Measurements from ENCODE around the gene NPSR1. TPM values are rescaled to one million over a fixed set of nuclear protein-coding genes. Genes with fewer than 3 reads are reported as not detected.

The NPSR1 gene
- total and polyA plus RNA-seq, 2 experiments from 2014 or later, result not detected

DNA sequence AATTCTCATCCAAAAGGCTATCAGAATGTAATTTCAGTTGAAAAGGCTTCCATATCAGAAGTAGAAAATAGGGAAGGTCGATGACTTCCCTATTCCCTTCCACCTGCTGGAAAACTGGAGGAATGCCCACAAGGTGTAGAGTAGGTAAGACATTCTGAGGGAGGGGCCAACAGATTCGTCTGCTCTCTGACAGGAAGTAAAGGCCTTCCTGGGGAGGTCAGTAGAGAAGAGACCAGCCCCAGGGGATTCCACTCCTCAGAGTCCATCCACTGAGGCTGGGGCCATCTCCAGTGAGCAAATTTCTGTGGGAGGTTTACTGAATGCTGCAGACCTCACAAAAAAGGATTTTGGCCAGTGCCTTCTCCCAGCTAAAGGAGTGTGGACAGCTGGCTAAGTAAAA lies 19.5 kb downstream of the NPSR1 start:
- no peaks in the 10 kb centered on the region for H3K4me1 ChIP-seq (ENCODE audit: insufficient read depth)
- H3K4me2 ChIP-seq, result no peak overlapping the region
- no peaks in the 10 kb centered on the region for H3K79me2 ChIP-seq
- no peaks in the 10 kb centered on the region for H3K9me3 ChIP-seq (ENCODE audit: low read depth)
- no peaks in the 10 kb centered on the region for H4K20me1 ChIP-seq (ENCODE audit: insufficient read depth, poor library complexity, severe bottlenecking)
- H3K9me2 ChIP-seq (replicated peaks; ENCODE audit: insufficient read depth), result no peaks in the 10 kb centered on the region
- H3K36me3 ChIP-seq (replicated peaks; ENCODE audit: insufficient read depth, low read depth), result no peaks in the 10 kb centered on the region
- no peak overlapping the region for H2AFZ ChIP-seq
- 71% methylated on average over 2 of the region's 2 CpGs for WGBS (ENCODE audit: low lambda C conversion rate, missing lambda C conversion rate)
- no peak overlapping the region for H3K27ac ChIP-seq
- H3K27me3 ChIP-seq, result no peaks in the 10 kb centered on the region
- no peak for DNase-seq (ENCODE audit: low spot score)
- no peak overlapping the region for H3K4me3 ChIP-seq
- TF ChIP-seq EZH2phosphoT487 (IDR thresholded peaks at IDR 0.05; ENCODE audit: low read depth, severe bottlenecking, unreplicated experiment) (no peak), EZH2 (IDR thresholded peaks at IDR 0.05; ENCODE audit: borderline replicate concordance) (no peak)
- TF ChIP-seq, protein P1, sequence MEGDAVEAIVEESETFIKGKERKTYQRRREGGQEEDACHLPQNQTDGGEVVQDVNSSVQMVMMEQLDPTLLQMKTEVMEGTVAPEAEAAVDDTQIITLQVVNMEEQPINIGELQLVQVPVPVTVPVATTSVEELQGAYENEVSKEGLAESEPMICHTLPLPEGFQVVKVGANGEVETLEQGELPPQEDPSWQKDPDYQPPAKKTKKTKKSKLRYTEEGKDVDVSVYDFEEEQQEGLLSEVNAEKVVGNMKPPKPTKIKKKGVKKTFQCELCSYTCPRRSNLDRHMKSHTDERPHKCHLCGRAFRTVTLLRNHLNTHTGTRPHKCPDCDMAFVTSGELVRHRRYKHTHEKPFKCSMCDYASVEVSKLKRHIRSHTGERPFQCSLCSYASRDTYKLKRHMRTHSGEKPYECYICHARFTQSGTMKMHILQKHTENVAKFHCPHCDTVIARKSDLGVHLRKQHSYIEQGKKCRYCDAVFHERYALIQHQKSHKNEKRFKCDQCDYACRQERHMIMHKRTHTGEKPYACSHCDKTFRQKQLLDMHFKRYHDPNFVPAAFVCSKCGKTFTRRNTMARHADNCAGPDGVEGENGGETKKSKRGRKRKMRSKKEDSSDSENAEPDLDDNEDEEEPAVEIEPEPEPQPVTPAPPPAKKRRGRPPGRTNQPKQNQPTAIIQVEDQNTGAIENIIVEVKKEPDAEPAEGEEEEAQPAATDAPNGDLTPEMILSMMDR (IDR thresholded peaks at IDR 0.05; ENCODE audit: poor library complexity), result no peak

DNA sequence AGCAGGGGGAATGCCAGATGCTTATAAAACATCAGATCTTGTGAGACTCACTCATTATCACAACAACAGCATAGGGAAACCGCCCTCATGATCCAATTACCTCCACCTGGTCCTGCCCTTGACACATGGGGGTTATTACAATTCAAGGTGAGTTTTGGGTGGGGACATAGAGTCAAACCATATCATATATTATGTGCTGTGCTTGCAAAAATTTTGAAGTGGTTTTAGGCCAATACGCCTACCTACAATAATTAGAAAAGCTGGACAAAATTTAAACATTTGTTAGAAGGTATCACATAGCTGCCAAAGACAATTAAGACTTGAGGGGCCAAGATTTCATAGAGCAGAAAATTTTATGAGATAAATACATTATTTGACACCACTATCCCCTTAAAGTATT lies 29.5 kb downstream of the NPSR1 start:
- Histone ChIP-seq H3K9me3 (ENCODE audit: low read depth) (no peaks in the 10 kb centered on the region), H3K4me1 (ENCODE audit: insufficient read depth) (no peaks in the 10 kb centered on the region), H4K20me1 (ENCODE audit: insufficient read depth, poor library complexity, severe bottlenecking) (no peaks in the 10 kb centered on the region), H3K79me2 (no peaks in the 10 kb centered on the region), H3K4me2 (no peak overlapping the region), H3K4me3 (no peak overlapping the region), H3K27me3 (no peaks in the 10 kb centered on the region), H3K9me2 (replicated peaks; ENCODE audit: insufficient read depth) (no peaks in the 10 kb centered on the region), H3K27ac (no peak overlapping the region), H2AFZ (no peak overlapping the region), H3K36me3 (replicated peaks; ENCODE audit: insufficient read depth, low read depth) (no peaks in the 10 kb centered on the region)
- TF ChIP-seq, protein P1 (IDR thresholded peaks at IDR 0.05; ENCODE audit: poor library complexity), result no peak
- TF ChIP-seq EZH2 (IDR thresholded peaks at IDR 0.05; ENCODE audit: borderline replicate concordance) (no peak), EZH2phosphoT487 (IDR thresholded peaks at IDR 0.05; ENCODE audit: low read depth, severe bottlenecking, unreplicated experiment) (no peak)
- DNase-seq (ENCODE audit: low spot score), result no peak
- WGBS (ENCODE audit: low lambda C conversion rate, missing lambda C conversion rate), result 82% methylated on average over 2 of the region's 2 CpGs

DNA sequence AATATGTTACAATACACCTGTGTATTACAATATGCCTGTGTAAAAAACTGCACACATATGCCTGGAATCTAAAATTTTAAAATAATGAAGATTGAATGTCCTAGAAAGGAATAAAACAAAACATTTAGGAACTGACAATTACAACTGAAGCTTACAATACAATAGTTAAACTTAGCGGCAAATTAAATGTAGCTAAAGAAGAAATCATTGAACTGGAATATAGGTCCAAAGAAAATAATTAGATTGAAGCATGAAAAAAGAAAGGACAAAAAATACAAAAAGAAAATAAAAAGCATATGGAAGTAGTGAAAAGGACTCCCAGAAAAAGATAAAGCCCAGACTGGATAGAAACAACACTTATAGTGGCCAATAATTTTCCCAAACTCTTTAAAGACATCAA lies 38.4 kb downstream of the NPSR1 start:
- H3K79me2 ChIP-seq, result no peaks in the 10 kb centered on the region
- H3K27ac ChIP-seq, result no peak overlapping the region
- no peak overlapping the region for H2AFZ ChIP-seq
- no peaks in the 10 kb centered on the region for H3K9me2 ChIP-seq (replicated peaks; ENCODE audit: insufficient read depth)
- DNase-seq (ENCODE audit: low spot score), result no peak
- H3K4me1 ChIP-seq (ENCODE audit: insufficient read depth), result no peaks in the 10 kb centered on the region
- no peaks in the 10 kb centered on the region for H3K27me3 ChIP-seq
- H3K36me3 ChIP-seq (replicated peaks; ENCODE audit: insufficient read depth, low read depth), result no peaks in the 10 kb centered on the region
- H3K4me2 ChIP-seq, result no peak overlapping the region
- no peak overlapping the region for H3K4me3 ChIP-seq
- H4K20me1 ChIP-seq (ENCODE audit: insufficient read depth, poor library complexity, severe bottlenecking), result no peaks in the 10 kb centered on the region
- TF ChIP-seq, protein P1 (IDR thresholded peaks at IDR 0.05; ENCODE audit: poor library complexity), result no peak
- TF ChIP-seq EZH2phosphoT487 (IDR thresholded peaks at IDR 0.05; ENCODE audit: low read depth, severe bottlenecking, unreplicated experiment), result no peak
- no peak for TF ChIP-seq EZH2 (IDR thresholded peaks at IDR 0.05; ENCODE audit: borderline replicate concordance)
- WGBS (ENCODE audit: low lambda C conversion rate, missing lambda C conversion rate), result 56% methylated on average over 1 of the region's 1 CpG
- H3K9me3 ChIP-seq (ENCODE audit: low read depth), result peaks cover 4% of the 10 kb centered on the region

DNA sequence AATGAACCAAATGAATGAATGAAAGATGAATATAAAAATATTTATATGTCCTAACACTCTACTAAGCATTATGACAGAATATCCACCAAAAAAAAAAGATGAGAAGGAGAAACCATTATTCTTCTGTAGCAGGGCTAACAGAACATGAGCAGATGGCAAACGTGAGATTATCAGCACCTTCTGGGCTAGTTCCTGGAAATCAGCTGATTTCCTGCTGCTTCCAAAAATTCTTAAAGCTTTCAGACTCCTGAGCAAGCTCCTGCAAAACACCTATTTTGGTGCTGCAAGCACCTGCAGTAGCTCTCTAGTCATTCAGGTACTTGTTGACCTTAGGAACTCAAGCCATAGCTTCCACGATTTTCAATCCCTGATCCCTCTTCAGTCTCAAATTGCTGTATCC lies 51.8 kb downstream of the NPSR1 start:
- H3K79me2 ChIP-seq, result no peaks in the 10 kb centered on the region
- no peaks in the 10 kb centered on the region for H3K9me2 ChIP-seq (replicated peaks; ENCODE audit: insufficient read depth)
- no peaks in the 10 kb centered on the region for H4K20me1 ChIP-seq (ENCODE audit: insufficient read depth, poor library complexity, severe bottlenecking)
- no peak overlapping the region for H3K4me2 ChIP-seq
- no peak overlapping the region for H3K27ac ChIP-seq
- no peak for DNase-seq (ENCODE audit: low spot score)
- H3K9me3 ChIP-seq (ENCODE audit: low read depth), result no peaks in the 10 kb centered on the region
- H3K27me3 ChIP-seq, result no peaks in the 10 kb centered on the region
- H3K36me3 ChIP-seq (replicated peaks; ENCODE audit: insufficient read depth, low read depth), result no peaks in the 10 kb centered on the region
- 80% methylated on average over 2 of the region's 2 CpGs for WGBS (ENCODE audit: low lambda C conversion rate, missing lambda C conversion rate)
- no peak overlapping the region for H2AFZ ChIP-seq
- TF ChIP-seq EZH2 (IDR thresholded peaks at IDR 0.05; ENCODE audit: borderline replicate concordance) (no peak), EZH2phosphoT487 (IDR thresholded peaks at IDR 0.05; ENCODE audit: low read depth, severe bottlenecking, unreplicated experiment) (no peak)
- TF ChIP-seq, protein P1 (IDR thresholded peaks at IDR 0.05; ENCODE audit: poor library complexity), result no peak
- no peak overlapping the region for H3K4me3 ChIP-seq
- no peaks in the 10 kb centered on the region for H3K4me1 ChIP-seq (ENCODE audit: insufficient read depth)

All from hepatocyte (in vitro differentiated cells).